GM12878 (cell line): ENCODE results near the gene SLC25A13. TPM values are rescaled to one million over a fixed set of nuclear protein-coding genes. Genes with fewer than 3 reads are reported as not detected.

ENCODE experiments used
- ATAC-seq: fragments of 200-7000 bp; cut with Tn5 transposase; 3 replicates; pipeline ENCODE4 v1.9.1; 2020; ENCODE audit warnings: mild to moderate bottlenecking, moderate library complexity
- BruUV-seq: library from RNA; stranded (reverse); fragments of 400-500 nt; replicated peaks from 2 replicates; lab custom pipeline; 2021; lab: Mats Ljungman, UMichigan
- CTCF ChIA-PET: fragments of 300-600 bp; sonication (Branson Sonifier 250); formaldehyde crosslinking; extraction: SDS; loops from one replicate; lab custom pipeline; 2021; ENCODE audit warnings: inconsistent platforms; lab: Yijun Ruan, JAX
- POLR2A ChIA-PET: fragments of 350-600 bp; formaldehyde crosslinking; extraction: SDS; loops from one replicate; lab custom pipeline; 2021; ENCODE audit warnings: inconsistent platforms; lab: Charles Lee
- RAD21 ChIA-PET: fragments of 300-600 bp; sonication (Branson Sonifier 250); formaldehyde crosslinking; loops from one replicate; lab custom pipeline; 2023; ENCODE audit warnings: antibody characterized with exemption; ENCODE audit not compliant: unreplicated experiment; lab: Charles Lee
- SMC1A ChIA-PET: fragments of 300-600 bp; sonication (Branson Sonifier 250); formaldehyde crosslinking; loops from one replicate; lab custom pipeline; 2023; ENCODE audit not compliant: unreplicated experiment, uncharacterized antibody; lab: Charles Lee
- DNase-seq: peaks from one replicate; pipeline ENCODE4 v3.0.0-alpha.2; 2011; ENCODE audit warnings: low read depth, low spot score
- FAIRE-seq: peaks from 3 replicates; lab custom pipeline; 2011; peaks lifted over from hg19 to GRCh38; lab: Jason Lieb, UNC
- H2AFZ ChIP-seq: 2 replicates; pipeline ENCODE4 v1.6.0; 2011; ENCODE audit warnings: low read depth, low read length, control low read depth; ENCODE audit not compliant: control insufficient read depth
- H3K27ac ChIP-seq: 2 replicates; pipeline ENCODE4 v1.5.1; 2011; ENCODE audit warnings: control low read depth; ENCODE audit not compliant: control insufficient read depth, insufficient read depth
- H3K27me3 ChIP-seq, 2 experiments: replicated peaks in 1 of 2; 2 replicates each; pipeline versions ENCODE4 v1.6.0 to v1.6.1; 2011; ENCODE audit warnings: low read length in 1 of 2; ENCODE audit not compliant: control insufficient read depth in 2 of 2, insufficient read depth in 2 of 2
- H3K36me3 ChIP-seq, 2 experiments: 2 replicates each; pipeline ENCODE4 v1.5.1; 2011; ENCODE audit warnings: low read length in 1 of 2; ENCODE audit not compliant: control insufficient read depth in 2 of 2, insufficient read depth in 2 of 2
- H3K4me1 ChIP-seq: 2 replicates; pipeline ENCODE4 v1.6.1; 2011; ENCODE audit warnings: mild to moderate bottlenecking, low read length, moderate library complexity, mixed read lengths; ENCODE audit not compliant: control insufficient read depth, insufficient read depth
- H3K4me2 ChIP-seq: 2 replicates; pipeline ENCODE4 v1.6.0; 2011; ENCODE audit warnings: control low read depth; ENCODE audit not compliant: control insufficient read depth, insufficient read depth
- H3K4me3 ChIP-seq: fragments of 200-600 bp; sonication (generic); 2 replicates; pipeline ENCODE4 v1.5.1; 2016
- H3K79me2 ChIP-seq: 2 replicates; pipeline ENCODE4 v1.6.0; 2011; ENCODE audit warnings: low read length; ENCODE audit not compliant: control insufficient read depth, insufficient read depth
- H3K9ac ChIP-seq: 2 replicates; pipeline ENCODE4 v1.8.0; 2011; ENCODE audit warnings: low read length, control low read depth, mixed read lengths; ENCODE audit not compliant: control insufficient read depth, insufficient read depth
- H3K9me3 ChIP-seq: replicated peaks from 3 replicates; pipeline ENCODE4 v1.5.1; 2011; ENCODE audit warnings: mild to moderate bottlenecking, low read length; ENCODE audit not compliant: control insufficient read depth, insufficient read depth
- H4K20me1 ChIP-seq: 2 replicates; pipeline ENCODE4 v1.6.0; 2011; ENCODE audit not compliant: control insufficient read depth, insufficient read depth
- CEBPB ChIP-seq, 2 experiments: fragments of 150-350 bp in 1 of 2; IDR thresholded peaks; 2 replicates each; pipeline ENCODE4 v1.6.1; 2012 to 2014; ENCODE audit warnings: low read depth in 2 of 2, low read length in 2 of 2, borderline replicate concordance in 1 of 2, inconsistent platforms in 1 of 2
- DPF2 ChIP-seq: fragments of 450-650 bp; IDR thresholded peaks from 2 replicates; pipeline ENCODE4 v1.6.1; 2017; ENCODE audit warnings: mild to moderate bottlenecking
- JUND ChIP-seq: IDR thresholded peaks from 2 replicates; pipeline ENCODE4 v1.6.1; 2012; ENCODE audit warnings: low read depth, mild to moderate bottlenecking, low read length, improper control_type of control experiment, moderate library complexity
- WGBS: methylation state at CpG from one replicate; pipeline ENCODE4 v1.1.6; 2016; ENCODE audit warnings: low lambda C conversion rate; ENCODE audit not compliant: insufficient replicate concordance, insufficient coverage; ENCODE audit errors: missing lambda C conversion rate; 5-methylcytosine and 5-hydroxymethylcytosine counted together
- in situ Hi-C: fragments of 300-500 bp; cut with MboI; formaldehyde crosslinking; loops from 9 replicates; pipeline ENCODE4 v1.14.3; 2018; ENCODE audit warnings: mixed read lengths
- intact Hi-C: fragments of 100-400 bp; cut with micrococcal nuclease; formaldehyde crosslinking; loops from one replicate; pipeline ENCODE4 v1.14.2; 2022; ENCODE audit not compliant: unreplicated experiment
- polyA plus RNA-seq, 11 experiments: library from polyadenylated mRNA; depleted of rRNA in 4 of 11; unstranded in 6 of 11; stranded (reverse) in 5 of 11; fragments of >200 nt; fragmentation: Nextera tagmentation in 4 of 11; fragmentation: Illumina TruSeq in 1 of 11; extraction: Ambion mirVana in 4 of 11; extraction: Trizol in 1 of 11; gene quantifications; 1 replicate in 1 of 11; 2 replicates in 10 of 11; pipeline versions ENCODE4 v1.2.1 to v1.2.3, GENCODE V29; 2011 to 2016; ENCODE audit warnings: inconsistent platforms in 2 of 11, missing spikeins in 2 of 11, low read depth in 1 of 11
- total RNA-seq, 4 experiments: library from RNA; depleted of rRNA in 3 of 4; stranded (reverse); fragments of >200 nt in 3 of 4; fragmentation: Illumina TruSeq in 1 of 4; extraction: Trizol in 1 of 4; gene quantifications; 2 replicates each; pipeline versions ENCODE4 v1.2.1 to v1.2.3, GENCODE V29; 2013 to 2021
- TF ChIP-seq, protein P1 (sequence below): fragments of 450-650 bp; IDR thresholded peaks from 2 replicates; pipeline ENCODE4 v1.6.1; 2017; ENCODE audit warnings: mild to moderate bottlenecking, moderate library complexity

Gene SLC25A13
- total and polyA plus RNA-seq, 10 of the 15 experiments (the other 5 are each of a cell fraction or from before 2014, with no cell fraction given) = 7.0 to 24.7 (median 18.6) TPM

DNA sequence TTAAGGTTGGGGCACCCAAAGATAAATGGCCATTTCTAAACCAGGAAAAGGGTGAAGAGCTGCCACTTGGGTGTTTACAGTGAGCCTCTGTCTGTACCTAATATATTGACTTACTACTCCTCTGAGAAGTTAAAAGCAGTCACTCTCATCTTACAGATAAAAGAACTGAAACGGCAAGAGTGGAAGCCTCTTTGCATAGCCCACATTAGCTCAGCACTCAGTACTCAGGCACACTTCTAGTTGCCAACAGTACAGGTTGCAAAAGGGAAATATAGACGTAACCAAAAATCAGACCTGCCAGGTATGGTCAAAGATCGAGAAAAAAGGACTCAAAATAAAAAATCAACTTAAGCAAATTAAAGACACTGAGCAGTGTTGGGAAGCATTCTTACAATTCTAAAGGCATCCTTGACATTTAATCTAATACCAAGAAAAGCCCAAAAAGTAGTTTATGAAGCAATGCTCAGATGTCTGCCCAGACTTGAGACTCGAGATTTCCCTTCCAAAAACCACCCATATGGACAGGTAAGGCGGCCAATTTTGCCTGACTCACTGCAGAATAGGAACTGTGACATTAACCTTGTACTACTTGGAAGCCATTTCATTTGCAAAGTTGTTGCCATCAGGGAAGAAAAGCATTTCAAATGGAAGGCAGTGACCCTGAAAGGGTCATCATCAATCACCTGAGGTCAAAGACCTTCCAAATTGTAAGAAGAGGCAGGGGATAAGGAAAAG is 139.3 kb downstream of the SLC25A13 start (continued):
- TF ChIP-seq, protein P1, sequence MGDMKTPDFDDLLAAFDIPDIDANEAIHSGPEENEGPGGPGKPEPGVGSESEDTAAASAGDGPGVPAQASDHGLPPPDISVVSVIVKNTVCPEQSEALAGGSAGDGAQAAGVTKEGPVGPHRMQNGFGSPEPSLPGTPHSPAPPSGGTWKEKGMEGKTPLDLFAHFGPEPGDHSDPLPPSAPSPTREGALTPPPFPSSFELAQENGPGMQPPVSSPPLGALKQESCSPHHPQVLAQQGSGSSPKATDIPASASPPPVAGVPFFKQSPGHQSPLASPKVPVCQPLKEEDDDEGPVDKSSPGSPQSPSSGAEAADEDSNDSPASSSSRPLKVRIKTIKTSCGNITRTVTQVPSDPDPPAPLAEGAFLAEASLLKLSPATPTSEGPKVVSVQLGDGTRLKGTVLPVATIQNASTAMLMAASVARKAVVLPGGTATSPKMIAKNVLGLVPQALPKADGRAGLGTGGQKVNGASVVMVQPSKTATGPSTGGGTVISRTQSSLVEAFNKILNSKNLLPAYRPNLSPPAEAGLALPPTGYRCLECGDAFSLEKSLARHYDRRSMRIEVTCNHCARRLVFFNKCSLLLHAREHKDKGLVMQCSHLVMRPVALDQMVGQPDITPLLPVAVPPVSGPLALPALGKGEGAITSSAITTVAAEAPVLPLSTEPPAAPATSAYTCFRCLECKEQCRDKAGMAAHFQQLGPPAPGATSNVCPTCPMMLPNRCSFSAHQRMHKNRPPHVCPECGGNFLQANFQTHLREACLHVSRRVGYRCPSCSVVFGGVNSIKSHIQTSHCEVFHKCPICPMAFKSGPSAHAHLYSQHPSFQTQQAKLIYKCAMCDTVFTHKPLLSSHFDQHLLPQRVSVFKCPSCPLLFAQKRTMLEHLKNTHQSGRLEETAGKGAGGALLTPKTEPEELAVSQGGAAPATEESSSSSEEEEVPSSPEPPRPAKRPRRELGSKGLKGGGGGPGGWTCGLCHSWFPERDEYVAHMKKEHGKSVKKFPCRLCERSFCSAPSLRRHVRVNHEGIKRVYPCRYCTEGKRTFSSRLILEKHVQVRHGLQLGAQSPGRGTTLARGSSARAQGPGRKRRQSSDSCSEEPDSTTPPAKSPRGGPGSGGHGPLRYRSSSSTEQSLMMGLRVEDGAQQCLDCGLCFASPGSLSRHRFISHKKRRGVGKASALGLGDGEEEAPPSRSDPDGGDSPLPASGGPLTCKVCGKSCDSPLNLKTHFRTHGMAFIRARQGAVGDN = no peak

- Histone ChIP-seq H3K79me2 (no peaks in the 10 kb centered on the region), H2AFZ (no peak overlapping the region), H3K4me2 (no peak overlapping the region), H3K9ac (no peak overlapping the region), H4K20me1 (no peaks in the 10 kb centered on the region), H3K4me3 (no peak overlapping the region), H3K4me1 (no peaks in the 10 kb centered on the region), H3K9me3 (no peaks in the 10 kb centered on the region), H3K36me3 (peaks cover 0 to 10% of the 10 kb centered on the region in 2 experiments; a peak in 2 of 4 replicates), H3K27ac (no peak overlapping the region), H3K27me3 (no peaks in the 10 kb centered on the region)
- FAIRE-seq = no peak
- POLR2A ChIA-PET = no interaction called here
- in situ Hi-C loops (no loop called here), intact Hi-C loops (no loop called here)
- RAD21 ChIA-PET = no interaction called here
- WGBS = 95% methylated on average over 3 of the region's 3 CpGs
- DNase-seq = no peak
- CTCF ChIA-PET = no interaction called here
- BruUV-seq = no TSS peak
- TF ChIP-seq CEBPB (IDR thresholded peaks at IDR 0.05; ENCODE audit: borderline replicate concordance in 1 of 2, low read depth in 2 of 2, low read length in 2 of 2) (no peak), DPF2 (no peak), JUND (no peak)
- ATAC-seq = no peak
- SMC1A ChIA-PET = interaction anchor here (0.8 kb wide), 1 partner anchor 14 kb away, joined by 3 read pairs; no protein-coding TSS in a partner anchor
Measured at GRCh38 chr7:96181174-96181573, 140.7 kb downstream of the SLC25A13 start.
